HepG2 (cell line): ENCODE results near the gene SPG7. TPM values are rescaled to one million over a fixed set of nuclear protein-coding genes. Genes with fewer than 3 reads are reported as not detected.

Source experiments
- ARNT ChIP-seq: fragments of 450-650 bp; IDR thresholded peaks from 2 replicates; pipeline ENCODE4 v1.6.1; 2017
- E2F1 ChIP-seq: sonication (generic); formaldehyde crosslinking; IDR thresholded peaks from 2 replicates; pipeline ENCODE4 v1.5.0; 2020; ENCODE audit warnings: missing genetic modification reagents
- EED ChIP-seq: sonication (generic); formaldehyde crosslinking; IDR thresholded peaks from 2 replicates; pipeline ENCODE4 v1.5.0; 2020; ENCODE audit warnings: mild to moderate bottlenecking, missing genetic modification reagents
- ELK4 ChIP-seq: sonication (generic); formaldehyde crosslinking; IDR thresholded peaks from 2 replicates; pipeline ENCODE4 v1.9.0; 2021; ENCODE audit warnings: missing genetic modification reagents, borderline replicate concordance
- POLR2AphosphoS2 ChIP-seq: IDR thresholded peaks from 2 replicates; pipeline ENCODE4 v1.6.1; 2011; ENCODE audit warnings: low read depth, low read length, improper control_type of control experiment
- ZFP82 ChIP-seq: sonication (generic); formaldehyde crosslinking; IDR thresholded peaks from 2 replicates; pipeline ENCODE4 v1.5.1; 2020; ENCODE audit warnings: mild to moderate bottlenecking, missing genetic modification reagents, borderline replicate concordance
- ZHX2 ChIP-seq, 2 experiments: sonication (generic) in 1 of 2; formaldehyde crosslinking in 1 of 2; IDR thresholded peaks; 2 replicates each; pipeline versions ENCODE4 v1.6.1 to v1.9.0; 2014 to 2022; ENCODE audit warnings: antibody characterized with exemption in 1 of 2, borderline replicate concordance in 1 of 2, inconsistent platforms in 1 of 2, low read depth in 1 of 2, missing genetic modification reagents in 1 of 2
- ZKSCAN1 ChIP-seq: fragments of 150-350 bp; IDR thresholded peaks from 2 replicates; pipeline ENCODE4 v1.6.1; 2014; ENCODE audit warnings: low read length
- ZNF407 ChIP-seq: sonication (generic); formaldehyde crosslinking; IDR thresholded peaks from one replicate; pipeline ENCODE4 v1.5.1; 2020; ENCODE audit warnings: mild to moderate bottlenecking, missing genetic modification reagents; ENCODE audit errors: not compliant biosample characterization
- ZNF737 ChIP-seq: sonication (generic); formaldehyde crosslinking; IDR thresholded peaks from 2 replicates; pipeline ENCODE4 v1.5.0; 2020; ENCODE audit warnings: missing genetic modification reagents, mild to moderate bottlenecking, borderline replicate concordance
- polyA plus RNA-seq, 8 experiments: library from polyadenylated mRNA; depleted of rRNA in 3 of 8; stranded (reverse) in 7 of 8; unstranded in 1 of 8; fragments of >200 nt; fragmentation: Illumina TruSeq in 4 of 8; extraction: Trizol in 4 of 8; gene quantifications; 2 replicates each; pipeline versions ENCODE4 v1.2.1 to v1.2.3, GENCODE V29; 2011 to 2016; ENCODE audit warnings: low read depth in 4 of 8, missing spikeins in 1 of 8, mixed read lengths in 1 of 8; ENCODE audit not compliant: insufficient read depth in 1 of 8
- total RNA-seq, 5 experiments: library from RNA; depleted of rRNA; stranded (reverse); fragments of >200 nt; fragmentation: Illumina TruSeq; extraction: Trizol; gene quantifications; 2 replicates each; pipeline ENCODE4 v1.2.3, GENCODE V29; 2016; ENCODE audit warnings: low read depth in 1 of 5

The SPG7 gene
- total and polyA plus RNA-seq, 2 of the 13 experiments (the other 11 are each of a cell fraction or from before 2014, with no cell fraction given): 66.0 to 136 TPM

GRCh38 chr16:89505204-89506112 lies 2.7 kb upstream of the SPG7 start (continued):
- TF ChIP-seq ZHX2 (IDR thresholded peaks at IDR 0.05; ENCODE audit: low read depth) (peak; percentile 88), ZHX2 (CRISPR knock-in tag; IDR thresholded peaks at IDR 0.05; ENCODE audit: borderline replicate concordance) (no peak; the same call in 1 of the 2 replicates), E2F1 (CRISPR knock-in tag) (peak; percentile 27; the same call in 1 of the 2 replicates), ELK4 (CRISPR knock-in tag) (no peak), ZFP82 (CRISPR knock-in tag) (peak; percentile 53; the same call in 1 of the 2 replicates), EED (CRISPR knock-in tag) (peak; percentile 63; the same call in 1 of the 2 replicates), ZNF407 (peak; percentile 25), ZNF737 (CRISPR knock-in tag) (peak; percentile 73; the same call in 1 of the 2 replicates), ARNT (no peak), POLR2AphosphoS2 (peak; percentile 52; the same call in 1 of the 2 replicates), ZKSCAN1 (no peak)
